Dermis blood vessel endothelial cell (primary cell): ENCODE data around the gene NELL2. TPM values are rescaled to one million over a fixed set of nuclear protein-coding genes. Genes with fewer than 3 reads are reported as not detected.
A peak's percentile ranks its signal among the peaks of the same experiment; 100 is the strongest.
"Not testable (repeated sequence)": the region's sequence is repeated elsewhere in the genome, so short reads cannot be mapped to it uniquely, and the experiment has no call there.

Experiments used
- DNase-seq: peaks from one replicate; pipeline ENCODE4 v3.0.0; 2010
- total RNA-seq: library from RNA; depleted of rRNA; stranded (reverse); fragments of >200 nt; gene quantifications from 2 replicates; pipeline ENCODE4 v1.2.3, GENCODE V29; 2014

The NELL2 gene
- total RNA-seq, 1 donor from 2014 or later, result 0.51 TPM

DNA sequence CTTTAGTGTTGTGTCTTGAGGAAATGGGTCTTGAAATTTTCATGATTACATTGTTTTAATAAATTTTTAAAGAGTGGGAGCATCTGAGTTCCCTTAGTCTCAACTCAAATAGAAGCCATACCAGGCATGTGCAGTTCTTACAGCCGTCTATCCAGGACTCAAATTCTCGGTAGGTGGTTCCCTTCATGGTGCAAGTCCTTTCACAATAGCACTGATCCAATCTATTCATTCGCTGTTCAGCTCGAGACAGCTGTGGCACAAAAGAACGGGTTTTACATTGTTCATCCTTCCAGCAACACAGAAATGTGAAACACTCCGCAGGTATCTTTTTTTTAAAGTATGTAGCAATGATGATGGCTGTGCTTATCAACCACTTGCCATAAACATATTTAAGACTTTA lies 100.2 kb downstream of the NELL2 start:
- no peak for DNase-seq

DNA sequence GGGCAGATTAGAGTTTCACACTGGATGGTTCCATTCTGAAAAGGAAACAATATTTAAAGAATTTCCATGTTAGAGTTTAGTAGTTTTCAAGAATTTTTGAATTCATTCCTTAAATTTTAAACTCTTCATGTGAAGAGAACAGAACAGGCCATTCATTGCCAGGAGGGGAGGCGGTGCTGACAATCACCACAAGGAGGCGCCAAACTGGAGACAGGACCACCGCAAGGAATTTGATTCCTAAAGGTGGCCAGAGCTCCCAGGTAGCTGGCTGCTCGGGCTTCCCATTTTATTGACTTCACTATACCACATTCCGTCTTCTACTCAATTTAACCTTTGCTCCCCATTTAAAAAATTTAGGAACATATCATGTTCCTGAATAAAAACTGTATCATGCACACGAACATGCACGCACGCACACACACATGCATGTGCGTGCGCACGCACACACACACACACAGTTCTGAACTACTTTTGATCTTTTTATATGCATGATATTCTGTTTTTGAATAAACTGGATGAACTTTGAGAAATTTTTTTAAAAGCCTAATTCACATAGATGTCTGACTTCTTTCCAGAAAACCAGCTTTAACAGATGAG lies 101.2 kb downstream of the NELL2 start:
- peak; percentile 65 for DNase-seq

DNA sequence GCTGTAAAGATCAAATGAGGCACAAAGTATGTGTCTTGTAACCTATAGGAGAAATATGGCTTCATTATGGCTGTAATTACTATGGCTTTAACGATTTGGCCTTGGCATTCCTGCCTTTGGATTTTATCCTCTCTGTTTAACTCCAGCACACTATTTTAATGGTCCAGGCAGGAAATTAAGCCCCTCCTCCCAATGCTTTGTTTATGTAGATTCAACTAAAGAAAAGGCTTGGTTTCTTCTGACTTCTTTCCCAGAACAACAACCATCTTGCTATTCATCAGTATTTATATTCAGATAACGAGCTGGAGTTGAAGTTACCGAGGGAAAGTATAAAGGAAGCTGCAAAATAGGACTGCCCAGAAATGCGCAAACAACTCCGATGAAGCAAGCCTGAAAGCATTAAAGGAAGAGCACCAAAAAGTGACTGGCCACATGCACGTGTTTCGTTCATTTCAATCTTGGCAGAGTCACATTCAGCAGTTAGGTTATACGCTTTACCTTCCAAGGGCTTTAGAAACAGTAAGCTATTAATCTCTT lies 104.6 kb downstream of the NELL2 start:
- DNase-seq, result no peak

DNA sequence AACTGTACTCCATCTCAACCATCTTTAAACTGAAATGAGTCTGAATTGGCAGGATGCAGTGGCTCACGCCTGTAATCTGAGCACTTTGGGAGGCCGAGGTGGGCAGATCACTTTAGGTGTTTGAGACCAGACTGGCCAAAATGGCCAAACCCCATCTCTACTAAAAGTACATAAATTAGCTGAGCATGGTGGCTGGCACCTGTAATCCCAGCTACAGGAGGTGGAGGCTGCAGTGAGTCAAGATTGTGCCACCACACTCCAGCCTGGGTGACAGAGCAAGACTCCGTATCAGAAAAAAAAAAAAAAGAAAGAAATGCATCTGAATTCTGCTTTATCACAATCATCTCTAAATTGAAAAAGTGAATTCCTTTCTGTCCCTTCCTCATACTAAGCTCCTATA lies 110.3 kb downstream of the NELL2 start:
- DNase-seq, result no peak

DNA sequence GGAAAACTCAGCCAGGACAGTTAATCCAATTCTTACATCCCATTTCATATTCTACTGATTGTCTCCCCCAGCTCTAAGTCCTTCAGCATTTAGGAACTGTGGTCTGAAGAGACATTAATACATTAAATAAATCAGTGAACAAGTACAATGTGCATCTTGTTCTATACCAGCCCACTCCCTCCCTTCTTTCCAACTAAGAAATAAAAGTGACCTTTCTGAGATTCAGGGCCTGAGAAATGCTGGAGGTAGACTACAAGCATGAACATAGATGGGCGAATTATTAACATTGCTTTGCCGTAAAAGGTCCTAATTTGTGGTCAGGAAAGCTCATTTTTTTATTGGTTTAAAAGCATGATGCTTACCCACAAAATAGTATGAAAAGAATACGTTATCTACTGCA lies 113.1 kb downstream of the NELL2 start:
- DNase-seq, result no peak

DNA sequence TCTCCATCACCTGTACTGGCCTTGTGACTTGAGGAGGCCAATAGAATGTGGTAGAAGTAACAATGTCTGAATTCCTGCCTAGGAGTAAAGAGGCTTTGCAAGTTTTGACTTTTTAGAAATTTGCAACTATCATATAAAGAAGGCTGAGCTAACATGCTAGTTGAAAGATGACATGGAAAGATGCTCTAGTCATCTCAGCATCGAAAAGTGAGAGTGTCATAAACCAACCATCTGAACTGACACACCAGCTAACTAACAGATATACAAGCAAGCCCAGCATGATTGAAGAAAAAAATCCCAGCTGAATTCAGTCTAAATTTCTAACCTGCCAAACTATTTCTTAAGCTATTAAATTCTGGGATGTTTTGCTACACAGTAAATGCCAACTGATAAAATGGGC lies 116.8 kb downstream of the NELL2 start:
- DNase-seq, result no peak

DNA sequence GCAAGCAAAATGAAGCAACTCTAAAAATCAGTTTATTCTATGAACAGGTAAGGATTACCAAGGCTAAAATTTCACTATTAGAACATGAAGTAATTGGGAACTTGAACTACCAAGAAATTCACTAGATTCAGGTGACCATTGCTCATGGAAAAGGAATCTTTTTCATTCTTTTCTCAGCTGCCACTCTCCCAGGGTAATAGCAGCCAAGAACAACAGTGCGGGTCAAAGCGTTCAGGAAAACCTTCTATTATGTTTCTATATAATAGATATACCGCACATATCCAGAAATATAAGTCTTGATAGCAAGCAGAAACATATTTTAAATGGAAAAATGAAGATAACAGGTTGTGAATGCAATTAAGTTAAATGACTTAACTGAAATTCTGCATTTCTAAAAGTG lies 125.6 kb downstream of the NELL2 start:
- DNase-seq, result no peak

DNA sequence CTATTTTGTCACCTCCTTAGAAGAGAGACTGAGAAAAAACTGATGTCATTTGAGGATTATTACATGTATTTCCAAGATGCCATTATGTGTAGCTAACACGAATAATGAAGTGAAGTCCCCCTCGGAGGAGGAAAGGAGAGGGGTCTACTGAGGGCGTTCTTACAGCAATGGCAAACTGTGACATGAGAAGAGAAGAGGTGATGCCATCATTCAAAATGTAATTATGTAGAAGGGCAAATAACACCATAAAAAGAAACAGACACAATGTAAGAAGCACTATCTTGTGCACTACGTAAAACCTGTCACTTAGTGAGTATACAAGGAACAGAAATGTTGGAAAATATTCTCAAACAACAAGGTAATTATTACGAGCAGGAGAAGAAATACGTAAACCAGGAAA lies 126.5 kb downstream of the NELL2 start:
- DNase-seq, result no peak

DNA sequence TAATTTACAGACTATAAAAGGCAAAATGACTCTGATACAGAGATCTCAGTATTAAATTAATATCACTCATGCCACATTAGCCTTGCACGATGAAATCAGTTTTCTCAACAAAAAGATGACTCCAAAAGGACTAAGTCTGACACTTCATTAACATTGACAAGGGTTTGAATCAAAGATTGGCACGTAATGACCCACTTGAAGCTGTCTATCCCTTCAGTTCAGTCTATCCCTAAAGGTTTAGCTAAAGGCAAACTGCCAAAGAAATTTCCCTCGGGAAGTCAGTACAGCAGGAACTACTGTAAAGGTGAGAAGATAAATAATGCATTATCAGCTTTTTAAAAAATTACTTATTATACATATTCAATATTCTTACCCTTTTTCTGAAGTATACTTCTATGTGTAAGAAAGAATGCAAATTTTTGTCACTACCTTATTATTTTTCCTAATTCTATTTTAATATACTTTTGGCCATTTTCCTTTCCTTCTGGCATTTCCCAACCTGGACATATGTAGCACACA lies 127.1 kb downstream of the NELL2 start:
- DNase-seq, result no peak

DNA sequence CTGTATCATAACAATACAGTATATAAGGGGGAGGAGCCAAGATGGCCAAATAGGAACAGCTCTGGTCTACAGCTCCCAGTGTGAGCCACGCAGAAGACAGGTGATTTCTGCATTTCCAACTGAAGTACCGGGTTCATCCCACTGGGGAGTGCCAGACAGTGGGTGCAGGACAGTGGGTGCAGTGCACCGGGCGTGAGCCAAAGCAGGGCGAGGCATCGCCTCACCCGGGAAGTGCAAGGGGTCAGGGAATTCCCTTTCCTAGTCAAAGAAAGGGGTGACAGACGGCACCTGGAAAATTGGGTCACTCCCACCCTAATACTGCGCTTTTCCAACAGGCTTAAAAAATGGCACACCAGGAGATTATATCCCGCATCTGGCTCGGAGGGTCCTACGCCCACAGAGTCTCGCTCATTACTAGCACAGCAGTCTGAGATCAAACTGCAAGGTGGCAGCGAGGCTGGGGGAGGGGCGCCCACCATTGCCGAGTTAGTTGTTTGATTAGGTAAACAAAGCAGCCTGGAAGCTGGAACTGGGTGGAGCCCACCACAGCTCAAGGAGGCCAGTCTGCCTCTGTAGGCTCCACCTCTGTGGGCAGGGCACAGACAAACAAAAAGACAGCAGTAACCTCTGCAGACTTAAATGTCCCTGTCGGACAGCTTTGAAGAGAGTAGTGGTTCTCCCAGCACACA lies 134.7 kb downstream of the NELL2 start:
- DNase-seq, result not testable (repeated sequence)

DNA sequence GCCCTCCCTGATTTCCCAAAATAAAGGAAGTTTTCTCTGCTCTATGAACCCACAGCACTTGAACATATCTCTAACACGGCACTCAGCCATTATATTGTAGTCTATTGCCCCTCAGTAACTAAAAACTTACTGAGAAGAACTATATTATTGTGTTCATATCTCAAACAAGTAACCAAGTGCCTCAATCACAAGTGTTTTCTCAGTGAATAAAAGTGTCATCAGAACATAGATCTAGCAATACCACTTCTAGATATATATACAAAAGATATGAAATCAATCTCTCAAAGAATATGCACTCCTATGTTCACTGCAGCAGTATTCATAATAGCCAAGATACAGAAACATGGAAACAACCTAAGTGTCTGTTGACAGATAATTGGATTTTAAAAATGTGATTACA lies 138.1 kb downstream of the NELL2 start:
- DNase-seq, result no peak

DNA sequence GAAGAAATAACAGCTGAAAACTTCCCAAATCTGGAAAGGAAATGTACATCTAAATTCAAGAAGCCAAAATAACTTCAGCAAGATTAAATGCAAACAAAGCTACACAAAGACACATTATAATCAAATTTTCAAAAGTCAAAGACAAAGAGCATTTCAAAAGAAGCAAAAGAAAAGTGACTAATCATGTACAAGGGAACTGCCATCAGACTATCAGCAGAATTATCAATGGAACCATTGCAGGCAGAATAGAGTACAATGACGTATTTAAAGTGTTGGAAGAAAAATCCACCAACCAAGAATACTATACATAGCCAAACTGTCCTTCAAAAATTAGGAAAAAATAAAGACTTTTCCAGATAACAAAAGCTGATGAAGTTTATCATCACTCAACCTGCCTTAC lies 147.5 kb downstream of the NELL2 start:
- DNase-seq, result no peak

DNA sequence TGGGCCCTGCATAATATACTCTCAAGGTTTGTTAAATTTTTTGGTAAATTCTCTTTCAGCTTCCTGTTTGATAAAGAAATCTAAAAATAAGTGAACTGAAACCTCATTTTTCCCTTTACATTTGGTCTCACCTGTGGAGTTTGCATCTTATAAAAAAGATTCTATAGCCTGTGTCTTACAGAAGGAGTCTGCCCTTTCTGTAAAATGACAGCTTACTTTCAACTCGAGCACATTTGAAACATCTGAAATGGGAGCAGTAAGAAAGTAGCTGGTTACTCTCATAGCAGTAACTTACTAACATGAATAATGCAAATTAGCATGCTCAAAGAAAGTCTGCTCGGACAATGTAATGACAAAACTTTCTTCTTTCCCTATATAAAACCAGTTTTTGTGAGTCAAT lies 155.8 kb downstream of the NELL2 start:
- no peak for DNase-seq

DNA sequence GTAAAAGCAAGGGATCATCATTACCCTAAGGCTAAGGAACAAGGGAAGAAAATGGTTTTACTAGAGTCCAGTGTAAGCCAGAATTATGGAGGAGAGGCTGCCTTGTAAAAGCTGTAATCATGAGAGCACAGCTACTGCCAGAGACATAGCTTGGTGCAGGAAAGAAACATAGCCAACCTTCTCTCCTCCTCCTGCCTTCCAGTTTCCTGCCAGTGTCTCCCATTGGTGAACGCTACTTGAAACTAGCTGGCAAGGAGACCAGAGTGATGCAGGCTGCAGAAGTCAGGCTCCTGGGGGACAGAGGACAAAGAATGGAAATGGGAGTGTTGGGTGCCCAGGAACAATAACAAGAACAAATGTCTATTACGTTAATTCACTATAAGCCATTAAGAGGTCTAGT lies 158.5 kb downstream of the NELL2 start:
- DNase-seq, result no peak

DNA sequence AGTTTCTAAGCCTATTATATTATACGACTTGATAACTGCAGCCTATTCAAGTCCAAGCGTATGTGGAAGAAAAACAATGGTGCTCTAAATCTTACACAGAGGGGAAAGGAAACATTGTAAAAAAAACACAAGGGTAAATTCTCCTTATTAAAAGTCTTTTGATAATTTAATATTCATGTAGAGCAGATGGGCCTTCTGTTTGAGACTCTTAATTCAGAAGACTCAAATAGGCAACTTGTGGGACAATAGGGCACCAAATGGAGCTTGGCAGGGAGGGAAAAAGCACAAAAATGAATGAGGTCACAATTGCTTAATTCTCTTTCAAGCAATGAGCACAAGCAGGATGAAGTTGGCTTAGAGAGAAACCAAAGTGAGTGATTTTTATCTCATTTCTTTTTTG lies 159.4 kb downstream of the NELL2 start:
- DNase-seq, result no peak

DNA sequence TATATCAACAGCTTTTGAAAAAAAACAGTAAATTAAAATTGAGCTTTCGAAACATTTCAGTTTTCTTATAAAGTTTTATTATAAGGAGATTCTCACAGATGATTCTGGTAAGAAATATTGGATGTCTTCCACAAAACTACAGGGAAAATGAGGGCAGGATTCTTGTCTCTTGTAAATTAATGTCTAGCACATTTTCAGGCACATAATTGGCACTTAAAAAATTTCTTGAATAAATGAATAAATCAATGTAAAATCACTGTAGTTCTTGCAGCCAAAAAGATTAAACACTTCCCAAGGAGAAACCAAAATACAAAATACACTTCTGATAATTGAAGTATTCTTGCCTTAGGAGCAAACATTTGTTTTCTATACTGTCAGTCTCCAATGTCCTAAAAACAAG lies 164.4 kb downstream of the NELL2 start:
- DNase-seq, result no peak

DNA sequence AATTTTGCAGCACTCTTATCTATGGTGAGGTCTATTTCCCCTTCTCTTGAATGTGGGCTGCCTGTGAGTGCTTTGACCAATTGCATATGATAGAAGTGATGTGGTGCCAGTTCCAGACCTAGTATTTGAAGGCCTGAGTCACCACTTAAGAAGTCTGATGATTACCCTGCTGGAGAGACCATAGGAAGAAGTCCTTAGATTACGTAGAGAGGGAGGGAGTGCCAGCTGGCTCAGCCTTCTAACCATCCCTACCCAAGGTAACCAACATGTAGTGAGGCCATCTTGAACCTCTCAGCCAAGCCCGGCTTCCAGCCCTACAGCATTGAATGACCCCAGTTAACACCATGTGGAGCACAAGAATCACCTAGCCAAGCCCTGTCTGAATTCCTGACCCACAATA lies 166.9 kb downstream of the NELL2 start:
- no peak for DNase-seq

DNA sequence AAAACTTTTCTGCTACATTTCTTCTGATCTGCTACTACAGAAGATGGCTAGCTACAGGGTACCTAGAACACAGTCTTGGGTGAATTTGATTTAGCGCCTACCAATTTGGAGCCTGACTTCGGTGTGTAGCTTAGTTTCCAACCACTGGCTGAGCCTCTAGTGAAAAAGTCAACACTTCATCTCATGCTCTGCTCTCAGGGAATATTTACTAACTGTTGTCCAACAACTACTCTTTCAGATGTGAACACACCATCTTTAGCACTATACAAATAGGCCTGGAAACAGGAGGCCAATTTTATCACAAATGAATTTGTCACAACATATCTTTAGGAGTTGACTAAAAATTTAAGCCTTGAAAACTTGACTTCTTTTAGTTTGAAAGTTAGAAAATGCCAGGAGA lies 167.9 kb downstream of the NELL2 start:
- no peak for DNase-seq

DNA sequence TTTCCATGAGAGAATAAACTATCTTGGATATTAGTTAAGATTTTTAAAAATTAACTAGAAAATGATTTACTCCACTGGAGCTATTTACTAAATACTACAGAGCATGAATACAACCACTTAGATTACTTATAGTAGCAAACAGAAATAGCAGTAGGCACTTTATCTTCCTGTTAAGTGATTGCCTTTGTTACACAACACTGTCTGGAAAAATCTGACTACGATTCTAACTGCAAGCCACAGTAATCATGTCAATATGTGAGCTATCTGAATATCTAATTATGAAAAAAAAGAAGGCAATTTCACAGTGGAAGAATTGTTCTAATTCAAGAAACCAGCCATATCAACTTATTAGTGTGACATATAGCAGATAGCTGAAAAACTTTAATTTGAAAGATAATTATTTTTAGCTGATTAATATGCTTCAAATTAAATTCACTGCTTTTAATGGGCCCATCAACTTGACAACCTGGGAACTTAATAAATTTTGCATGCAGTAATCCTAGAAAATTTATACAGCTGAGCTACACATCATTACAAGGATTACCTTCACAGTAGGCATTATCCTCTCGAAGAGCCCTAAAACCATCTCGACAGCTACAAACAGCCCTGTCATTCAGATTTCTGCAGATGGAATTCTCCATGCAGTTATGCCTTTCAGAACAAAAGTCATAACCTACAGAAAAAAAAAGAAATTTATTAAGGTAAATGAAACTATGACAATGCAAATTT lies 172.8 kb downstream of the NELL2 start:
- no peak for DNase-seq

DNA sequence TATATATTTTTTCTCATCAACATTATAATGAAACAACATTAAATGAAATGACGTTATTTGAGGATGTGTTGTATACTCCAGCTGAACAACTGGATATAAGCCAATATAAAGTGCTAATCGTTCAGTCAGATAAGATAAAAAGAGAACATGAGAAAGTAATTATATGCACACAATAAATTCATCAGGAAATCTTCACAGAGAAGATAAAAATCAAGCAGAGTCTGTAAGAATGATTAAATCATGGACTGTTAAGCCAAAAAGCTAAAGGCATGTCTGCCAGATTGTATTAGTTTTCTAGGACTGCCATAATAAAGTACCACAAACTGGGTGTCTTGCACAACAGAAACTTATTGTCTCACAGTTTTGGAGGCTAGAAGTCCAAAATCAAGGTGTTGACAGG lies 178.6 kb downstream of the NELL2 start:
- no peak for DNase-seq

DNA sequence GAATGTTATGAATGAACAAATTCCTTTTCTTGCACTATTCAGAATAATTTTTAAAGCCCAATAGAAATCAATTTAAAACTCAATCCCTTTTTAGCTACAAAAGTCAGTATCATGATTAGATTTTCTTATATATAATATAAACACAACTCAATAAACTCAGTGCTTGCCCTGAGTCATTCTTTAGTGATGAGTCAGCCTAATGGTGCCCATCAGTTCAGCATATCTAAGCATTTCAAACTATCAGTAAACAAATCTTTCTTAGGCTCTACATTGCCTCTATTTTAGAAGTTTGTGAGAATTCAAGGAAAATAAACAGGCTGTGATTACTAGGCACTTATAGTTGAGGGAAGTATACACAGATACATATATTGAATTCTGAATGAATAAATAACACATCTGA lies 179.6 kb downstream of the NELL2 start:
- DNase-seq, result no peak

DNA sequence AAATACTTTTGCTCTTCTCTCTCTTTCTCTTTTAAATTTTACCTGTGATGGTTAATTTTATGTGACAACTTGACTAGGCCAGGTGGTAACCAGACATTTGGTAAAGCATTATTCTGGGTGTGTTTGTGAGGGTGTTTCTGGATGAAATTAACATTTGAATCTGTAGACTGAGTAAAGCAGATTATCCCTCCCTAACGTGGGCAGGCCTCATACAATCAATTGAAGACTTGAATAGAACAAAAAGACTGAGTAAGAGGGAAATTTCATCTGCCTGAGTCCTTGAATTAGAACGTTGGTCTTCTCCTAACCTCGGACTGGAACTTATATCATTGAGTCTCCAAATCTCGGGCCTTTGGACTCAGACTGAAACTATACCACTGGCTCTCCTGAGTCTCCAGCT lies 182.1 kb downstream of the NELL2 start:
- DNase-seq, result no peak

DNA sequence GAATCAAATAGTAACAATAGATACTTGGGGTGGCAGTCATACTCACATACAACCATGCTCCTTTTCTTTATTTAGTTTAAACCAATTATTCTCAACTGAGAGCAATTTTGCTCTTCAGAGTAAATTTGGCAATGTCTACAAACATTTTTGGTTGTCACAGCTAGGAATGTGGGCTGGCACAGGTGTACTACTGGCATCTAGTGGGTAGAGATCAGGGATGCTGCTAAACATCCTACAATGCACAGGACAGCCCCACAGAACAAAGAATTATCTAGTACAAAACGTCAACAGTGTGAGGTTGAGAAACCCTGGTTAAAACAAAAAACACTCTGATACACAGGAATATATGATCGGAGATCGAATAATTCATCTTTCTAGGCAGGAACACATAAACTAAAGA lies 186.5 kb downstream of the NELL2 start:
- DNase-seq, result no peak
